ENCODE results near the gene CAMSAP1. TPM values are rescaled to one million over a fixed set of nuclear protein-coding genes. Genes with fewer than 3 reads are reported as not detected.
A peak's percentile ranks its signal among the peaks of the same experiment; 100 is the strongest.
"Not testable (repeated sequence)": the region's sequence is repeated elsewhere in the genome, so short reads cannot be mapped to it uniquely, and the experiment has no call there.

CAMSAP1 gene
- 10 to 100 TPM; 37.8 to 46.2 TPM for total RNA-seq

GRCh38 chr9:135907431-135908092, at the start of gene CAMSAP1:
TSS of gene CAMSAP1 (minus strand) at chr9:135907546. CDS start at chr9:135907159, 387 bp downstream.
- peak; percentile 68 for ATAC-seq (replicated peaks)
- Mint-ChIP-seq H3K27me3 (no peaks in the 10 kb centered on the region), H3K9me3 (no peaks in the 10 kb centered on the region), H3K4me1 (peaks cover 40% of the 10 kb centered on the region), H3K27ac (peak within 1 kb of the TSS; percentile 92), H3K36me3 (ENCODE audit: low read depth) (peaks cover 75% of the 10 kb centered on the region), H3K4me3 (peak within 1 kb of the TSS; percentile 87)

GRCh38 chr9:135956802-135957174, 49.4 kb upstream of the CAMSAP1 start:
- H3K4me1 Mint-ChIP-seq: peaks cover 12% of the 10 kb centered on the region
- no peak overlapping the region for H3K4me3 Mint-ChIP-seq
- ATAC-seq (replicated peaks): no peak
- peaks cover 36% of the 10 kb centered on the region for H3K36me3 Mint-ChIP-seq (ENCODE audit: low read depth)
- no peak overlapping the region for H3K27ac Mint-ChIP-seq
- no peaks in the 10 kb centered on the region for H3K27me3 Mint-ChIP-seq
- no peaks in the 10 kb centered on the region for H3K9me3 Mint-ChIP-seq

GRCh38 chr9:135955934-135956801, 48.8 kb upstream of the CAMSAP1 start:
- no peak for ATAC-seq (replicated peaks)
- no peaks in the 10 kb centered on the region for H3K27me3 Mint-ChIP-seq
- peaks cover 10% of the 10 kb centered on the region for H3K4me1 Mint-ChIP-seq
- no peaks in the 10 kb centered on the region for H3K9me3 Mint-ChIP-seq
- H3K36me3 Mint-ChIP-seq (ENCODE audit: low read depth): peaks cover 36% of the 10 kb centered on the region
- no peak overlapping the region for H3K4me3 Mint-ChIP-seq
- H3K27ac Mint-ChIP-seq: no peak overlapping the region

GRCh38 chr9:135952664-135953206, 45.4 kb upstream of the CAMSAP1 start:
- no peak for ATAC-seq (replicated peaks)
- Mint-ChIP-seq H3K9me3 (no peaks in the 10 kb centered on the region), H3K27me3 (no peaks in the 10 kb centered on the region), H3K36me3 (ENCODE audit: low read depth) (peaks cover 54% of the 10 kb centered on the region), H3K27ac (no peak overlapping the region), H3K4me1 (peaks cover 5% of the 10 kb centered on the region), H3K4me3 (no peak overlapping the region)

- peaks cover 61% of the 10 kb centered on the region for H3K36me3 Mint-ChIP-seq (ENCODE audit: low read depth)
- peaks cover 5% of the 10 kb centered on the region for H3K4me1 Mint-ChIP-seq
- no peak for ATAC-seq (replicated peaks)
- no peak overlapping the region for H3K4me3 Mint-ChIP-seq
- H3K27ac Mint-ChIP-seq: no peak overlapping the region
- no peaks in the 10 kb centered on the region for H3K27me3 Mint-ChIP-seq
- no peaks in the 10 kb centered on the region for H3K9me3 Mint-ChIP-seq
Measured at GRCh38 chr9:135951889-135952663, 44.7 kb upstream of the CAMSAP1 start.

GRCh38 chr9:135951310-135951709, 44.0 kb upstream of the CAMSAP1 start:
- ATAC-seq (replicated peaks); H3K27ac Mint-ChIP-seq; H3K4me3 Mint-ChIP-seq: not testable (repeated sequence)

GRCh38 chr9:135950841-135951240, 43.5 kb upstream of the CAMSAP1 start:
- not testable (repeated sequence) for H3K9me3 Mint-ChIP-seq; H3K27me3 Mint-ChIP-seq; H3K4me3 Mint-ChIP-seq; ATAC-seq (replicated peaks); H3K27ac Mint-ChIP-seq; H3K4me1 Mint-ChIP-seq
- H3K36me3 Mint-ChIP-seq (ENCODE audit: low read depth): peaks cover 73% of the 10 kb centered on the region

More at GRCh38 chr9:135951310-135951709, 44.0 kb upstream of the CAMSAP1 start:
- not testable (repeated sequence) for H3K27me3 Mint-ChIP-seq, H3K9me3 Mint-ChIP-seq, H3K4me1 Mint-ChIP-seq
- peaks cover 68% of the 10 kb centered on the region for H3K36me3 Mint-ChIP-seq (ENCODE audit: low read depth)

GRCh38 chr9:135950135-135950682, 42.9 kb upstream of the CAMSAP1 start:
- Mint-ChIP-seq H3K9me3 (no peaks in the 10 kb centered on the region), H3K4me1 (no peaks in the 10 kb centered on the region), H3K27me3 (no peaks in the 10 kb centered on the region), H3K27ac (no peak overlapping the region), H3K36me3 (ENCODE audit: low read depth) (peaks cover 78% of the 10 kb centered on the region), H3K4me3 (no peak overlapping the region)
- no peak for ATAC-seq (replicated peaks)

GRCh38 chr9:135949501-135950134, 42.3 kb upstream of the CAMSAP1 start:
- Mint-ChIP-seq H3K27me3 (no peaks in the 10 kb centered on the region), H3K9me3 (no peaks in the 10 kb centered on the region), H3K27ac (no peak overlapping the region), H3K4me3 (no peak overlapping the region), H3K36me3 (ENCODE audit: low read depth) (peaks cover 78% of the 10 kb centered on the region), H3K4me1 (no peaks in the 10 kb centered on the region)
- ATAC-seq (replicated peaks): no peak

GRCh38 chr9:135948968-135949367, 41.6 kb upstream of the CAMSAP1 start:
- Mint-ChIP-seq H3K36me3 (ENCODE audit: low read depth) (peaks cover 78% of the 10 kb centered on the region), H3K27me3 (no peaks in the 10 kb centered on the region), H3K4me1 (no peaks in the 10 kb centered on the region), H3K9me3 (no peaks in the 10 kb centered on the region), H3K27ac (no peak overlapping the region), H3K4me3 (no peak overlapping the region)
- ATAC-seq (replicated peaks): no peak

GRCh38 chr9:135948446-135948845, 41.1 kb upstream of the CAMSAP1 start:
- Mint-ChIP-seq H3K4me1 (no peaks in the 10 kb centered on the region), H3K27me3 (no peaks in the 10 kb centered on the region), H3K36me3 (ENCODE audit: low read depth) (peaks cover 78% of the 10 kb centered on the region), H3K9me3 (no peaks in the 10 kb centered on the region), H3K27ac (no peak overlapping the region), H3K4me3 (no peak overlapping the region)
- ATAC-seq (replicated peaks): no peak

- peaks cover 78% of the 10 kb centered on the region for H3K36me3 Mint-ChIP-seq (ENCODE audit: low read depth)
- H3K27ac Mint-ChIP-seq: peak overlapping the region; percentile 13
- ATAC-seq (replicated peaks): no peak
- H3K27me3 Mint-ChIP-seq: no peaks in the 10 kb centered on the region
- no peaks in the 10 kb centered on the region for H3K9me3 Mint-ChIP-seq
- no peaks in the 10 kb centered on the region for H3K4me1 Mint-ChIP-seq
- no peak overlapping the region for H3K4me3 Mint-ChIP-seq
Measured at GRCh38 chr9:135947582-135947981, 40.2 kb upstream of the CAMSAP1 start.

- not testable (repeated sequence) for H3K4me1 Mint-ChIP-seq; ATAC-seq (replicated peaks); H3K4me3 Mint-ChIP-seq; H3K27me3 Mint-ChIP-seq; H3K27ac Mint-ChIP-seq; H3K9me3 Mint-ChIP-seq
- peaks cover 78% of the 10 kb centered on the region for H3K36me3 Mint-ChIP-seq (ENCODE audit: low read depth)
Measured at GRCh38 chr9:135947105-135947504, 39.8 kb upstream of the CAMSAP1 start.

Measured in activated T-helper 17 cell treated with anti-CD3 and anti-CD28 coated beads, Interleukin-2, amount 50 U/mL, for 72 hours (primary cell).